ENCODE data around the gene MYOG. TPM values are rescaled to one million over a fixed set of nuclear protein-coding genes. Genes with fewer than 3 reads are reported as not detected.

Gene MYOG
- total RNA-seq, 4 donors from 2014 or later, result not detected

- no peak overlapping the region for H3K27ac ChIP-seq
- no peak overlapping the region for H3K4me3 ChIP-seq
- H3K4me1 ChIP-seq, result no peaks in the 10 kb centered on the region
- DNase-seq, result peak in 1 of 3 donors; percentile 15
- no peaks in the 10 kb centered on the region for H3K27me3 ChIP-seq
- H3K36me3 ChIP-seq, result no peaks in the 10 kb centered on the region
- TF ChIP-seq POLR2A (IDR thresholded peaks at IDR 0.05), result no peak
- TF ChIP-seq, protein P1, sequence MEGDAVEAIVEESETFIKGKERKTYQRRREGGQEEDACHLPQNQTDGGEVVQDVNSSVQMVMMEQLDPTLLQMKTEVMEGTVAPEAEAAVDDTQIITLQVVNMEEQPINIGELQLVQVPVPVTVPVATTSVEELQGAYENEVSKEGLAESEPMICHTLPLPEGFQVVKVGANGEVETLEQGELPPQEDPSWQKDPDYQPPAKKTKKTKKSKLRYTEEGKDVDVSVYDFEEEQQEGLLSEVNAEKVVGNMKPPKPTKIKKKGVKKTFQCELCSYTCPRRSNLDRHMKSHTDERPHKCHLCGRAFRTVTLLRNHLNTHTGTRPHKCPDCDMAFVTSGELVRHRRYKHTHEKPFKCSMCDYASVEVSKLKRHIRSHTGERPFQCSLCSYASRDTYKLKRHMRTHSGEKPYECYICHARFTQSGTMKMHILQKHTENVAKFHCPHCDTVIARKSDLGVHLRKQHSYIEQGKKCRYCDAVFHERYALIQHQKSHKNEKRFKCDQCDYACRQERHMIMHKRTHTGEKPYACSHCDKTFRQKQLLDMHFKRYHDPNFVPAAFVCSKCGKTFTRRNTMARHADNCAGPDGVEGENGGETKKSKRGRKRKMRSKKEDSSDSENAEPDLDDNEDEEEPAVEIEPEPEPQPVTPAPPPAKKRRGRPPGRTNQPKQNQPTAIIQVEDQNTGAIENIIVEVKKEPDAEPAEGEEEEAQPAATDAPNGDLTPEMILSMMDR (IDR thresholded peaks at IDR 0.05), result no peak
- H3K9me3 ChIP-seq, result no peaks in the 10 kb centered on the region
These were observed 4.2 kb downstream of the MYOG start for GRCh38 chr1:203081465-203082230.

DNA sequence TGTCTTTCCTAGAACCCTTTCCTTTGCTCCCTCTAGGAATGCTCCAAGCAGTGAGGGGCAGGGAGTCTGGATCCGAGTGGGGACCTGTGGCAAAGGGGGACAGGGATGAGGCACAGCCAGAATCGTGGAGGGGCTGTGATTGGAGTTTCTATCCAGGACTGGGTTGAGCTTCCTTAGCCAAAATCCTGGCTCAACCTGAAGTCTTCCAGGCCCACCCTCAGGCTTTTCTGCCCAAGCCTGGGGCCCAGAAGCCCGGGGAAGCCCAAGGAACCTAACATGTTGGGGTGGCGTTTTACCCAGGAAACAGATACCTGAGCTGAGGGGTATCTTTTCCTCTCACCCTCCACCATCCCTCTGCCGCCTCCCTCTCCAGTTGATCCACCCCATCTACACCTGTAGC lies 5.4 kb downstream of the MYOG start:
- no peaks in the 10 kb centered on the region for H3K27me3 ChIP-seq
- no peak for DNase-seq

GRCh38 chr1:203078478-203078877 lies 7.3 kb downstream of the MYOG start:
- Histone ChIP-seq H3K4me1 (peaks cover 0 to 7% (median 0%) of the 10 kb centered on the region in 4 donors), H3K27me3 (no peaks in the 10 kb centered on the region), H3K27ac (no peak overlapping the region), H3K9me3 (no peaks in the 10 kb centered on the region), H3K4me3 (no peak overlapping the region), H3K36me3 (no peaks in the 10 kb centered on the region)
- no peak for DNase-seq
- TF ChIP-seq, protein P1 (IDR thresholded peaks at IDR 0.05), result no peak
- no peak for TF ChIP-seq POLR2A (IDR thresholded peaks at IDR 0.05)

More for the DNA sequence above, 5.4 kb downstream of the MYOG start:
- no peaks in the 10 kb centered on the region for H3K9me3 ChIP-seq
- TF ChIP-seq, protein P1 (IDR thresholded peaks at IDR 0.05), result no peak
- TF ChIP-seq POLR2A (IDR thresholded peaks at IDR 0.05), result no peak
- H3K4me1 ChIP-seq, result peaks cover 0 to 7% (median 0%) of the 10 kb centered on the region in 4 donors
- H3K27ac ChIP-seq, result no peak overlapping the region
- no peaks in the 10 kb centered on the region for H3K36me3 ChIP-seq
- no peak overlapping the region for H3K4me3 ChIP-seq

- Histone ChIP-seq H3K4me1 (peaks cover 0 to 7% (median 0%) of the 10 kb centered on the region in 4 donors), H3K9me3 (no peaks in the 10 kb centered on the region), H3K36me3 (no peaks in the 10 kb centered on the region), H3K27ac (no peak overlapping the region), H3K27me3 (no peaks in the 10 kb centered on the region), H3K4me3 (no peak overlapping the region)
- no peak for TF ChIP-seq POLR2A (IDR thresholded peaks at IDR 0.05)
- TF ChIP-seq, protein P1 (IDR thresholded peaks at IDR 0.05), result no peak
- no peak for DNase-seq
These were observed 7.9 kb downstream of the MYOG start for GRCh38 chr1:203077956-203078355.

- H3K27me3 ChIP-seq, result no peaks in the 10 kb centered on the region
- no peak for TF ChIP-seq POLR2A (IDR thresholded peaks at IDR 0.05)
- TF ChIP-seq, protein P1 (IDR thresholded peaks at IDR 0.05), result no peak
These were observed 8.4 kb downstream of the MYOG start for GRCh38 chr1:203077367-203077766.

More at GRCh38 chr1:203077367-203077766, 8.4 kb downstream of the MYOG start:
- Histone ChIP-seq H3K9me3 (no peaks in the 10 kb centered on the region), H3K27ac (no peak overlapping the region), H3K4me1 (peaks cover 0 to 7% (median 0%) of the 10 kb centered on the region in 4 donors), H3K4me3 (no peak overlapping the region), H3K36me3 (no peaks in the 10 kb centered on the region)
- no peak for DNase-seq
